Measurements from ENCODE around the gene TUBA1C. TPM values are rescaled to one million over a fixed set of nuclear protein-coding genes. Genes with fewer than 3 reads are reported as not detected.

TUBA1C gene
- total RNA-seq (2011; cell fraction: chromatin; rRNA removed; ENCODE audit: low replicate concordance) = 176 and 423 TPM in 2 replicates
- 383 and 414 TPM in 2 replicates for total RNA-seq (2011; cell fraction: nucleolus; rRNA removed)
- 358 and 385 TPM in 2 replicates for total RNA-seq (2011; cell fraction: nucleoplasm; rRNA removed)
- total RNA-seq (2014; rRNA removed) (755 and 1,088 TPM in 2 replicates), total RNA-seq (2014; rRNA removed; fragmentation: Illumina TruSeq; extraction: Trizol) (779 and 914 TPM in 2 replicates), total RNA-seq (2015; rRNA removed; fragmentation: Illumina TruSeq; extraction: Trizol) (912 and 926 TPM in 2 replicates), total RNA-seq (2021) (839 and 845 TPM in 2 replicates), polyA plus RNA-seq (2011; rRNA removed) (2,698 and 3,950 TPM in 2 replicates), polyA plus RNA-seq (2014; fragmentation: Illumina TruSeq; extraction: Trizol) (2,770 and 3,012 TPM in 2 replicates), polyA plus RNA-seq (2014; fragmentation: Nextera tagmentation; extraction: Ambion mirVana) (1,000 to 10,000 TPM in 1 of 2 experiments, 100 to 1,000 TPM in 1; 776 to 1,185 TPM), polyA plus RNA-seq (2014; rRNA removed) (1,517 and 1,660 TPM in 2 replicates), polyA minus RNA-seq (2011; rRNA and poly(A)+ RNA removed) (2,193 and 2,971 TPM in 2 replicates), Bru-seq, nascent RNA (percentile 94 among the genes with signal in this experiment), BruChase-seq, experiment 1, labeled RNA remaining after a 2-hour chase (percentile 87 among the genes with signal in this experiment), BruChase-seq, experiment 2, labeled RNA remaining after a 6-hour chase (percentile 91 among the genes with signal in this experiment)
- polyA plus RNA-seq (2011; cell fraction: cytosol; rRNA removed) = 6,167 and 6,224 TPM in 2 replicates
- 965 and 1,239 TPM in 2 replicates for polyA plus RNA-seq (2011; cell fraction: nucleus; rRNA removed)
- polyA plus RNA-seq (2012) = 1,132 and 1,153 TPM in 2 replicates
- 751 and 929 TPM in 2 replicates for polyA minus RNA-seq (2011; cell fraction: cytosol; rRNA and poly(A)+ RNA removed)
- 192 and 360 TPM in 2 replicates for polyA minus RNA-seq (2011; cell fraction: nucleus; rRNA and poly(A)+ RNA removed)
- long read RNA-seq, experiment 1, transcript TUBA1C-201 (4 exons, 3,001 nt) = major isoform, 144 of 1,785 reads
- long read RNA-seq, experiment 1, transcript TUBA1C-203 (2 exons, 1,105 nt) = minor isoform, 60 of 1,785 reads
- long read RNA-seq, experiment 1, partial matches to known transcripts = 86 of 1,785 reads
- long read RNA-seq, experiment 1, other reads (novel, unspliced or antisense) = 1,495 of 1,785 reads
- long read RNA-seq, experiment 2, transcript TUBA1C-203 (2 exons, 1,105 nt) = minor isoform, 15 of 1,279 reads
- long read RNA-seq, experiment 2, transcript TUBA1C-201 (4 exons, 3,001 nt) = major isoform, 1,048 of 1,279 reads
- long read RNA-seq, experiment 2, partial matches to known transcripts = 54 of 1,279 reads
- long read RNA-seq, experiment 2, other reads (novel, unspliced or antisense) = 161 of 1,279 reads
- long read RNA-seq, experiment 3, transcript TUBA1C-201 (4 exons, 3,001 nt) = major isoform, 462 of 546 reads
- long read RNA-seq, experiment 3, partial matches to known transcripts = 74 of 546 reads
- long read RNA-seq, experiment 3, other reads (novel, unspliced or antisense) = 8 of 546 reads

DNA sequence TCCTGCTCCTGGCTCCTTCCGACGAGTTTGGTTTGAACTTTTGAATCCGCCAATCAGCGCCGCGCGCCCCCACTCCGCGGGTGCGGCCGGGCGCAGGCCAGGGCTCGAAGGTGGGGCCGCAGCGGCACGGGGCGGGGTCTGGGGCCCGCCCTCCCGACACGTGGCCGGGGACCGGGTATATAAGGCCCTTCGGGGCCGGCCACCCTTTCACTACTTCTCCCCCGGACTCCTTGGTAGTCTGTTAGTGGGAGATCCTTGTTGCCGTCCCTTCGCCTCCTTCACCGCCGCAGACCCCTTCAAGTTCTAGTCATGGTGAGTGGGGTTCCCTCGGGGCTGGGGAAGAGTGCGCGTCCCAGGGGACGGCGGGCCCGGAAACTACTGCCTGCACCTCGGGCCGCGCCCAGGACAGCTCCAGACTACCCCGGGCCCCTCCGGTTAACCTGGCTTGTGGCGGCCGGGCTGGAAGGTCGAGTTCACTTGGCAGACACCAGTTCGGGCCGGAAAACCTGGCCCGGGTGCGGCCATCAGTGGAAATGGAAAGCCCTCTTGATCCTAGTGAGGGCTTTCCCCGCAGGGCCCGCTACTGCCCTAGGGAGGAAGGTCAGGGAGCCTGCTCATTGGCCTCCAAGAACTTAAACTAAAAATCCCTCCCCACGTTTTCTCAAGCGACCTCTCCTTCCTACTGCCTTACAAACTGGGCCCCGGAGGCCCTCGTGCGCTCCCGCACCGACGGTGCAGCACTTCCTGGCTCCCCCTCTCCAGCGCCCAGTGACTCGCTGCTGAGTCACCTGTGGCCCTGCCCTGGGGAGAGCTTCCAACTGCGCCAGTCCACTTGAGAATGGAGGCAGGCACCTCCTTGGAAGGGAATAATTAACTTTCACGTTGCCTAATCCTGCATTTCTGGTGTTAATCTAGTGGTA lies at the start of gene TUBA1C:
TUBA1C (plus strand) TSS at position 210 of the 920 bp plus-strand sequence; CDS start at position 310, 100 bp downstream.
- H3K36me3 ChIP-seq (ENCODE audit: control insufficient read depth, insufficient read depth, low read length) = peaks cover 45% of the 10 kb centered on the region
- DNase-seq (ENCODE audit: extremely low read depth in 1 of 4, low spot score in 3 of 4) (peak; percentile 95 to 99 (median 98)), FAIRE-seq (peak; percentile 81), ATAC-seq (peak; percentile 86)
- ChIA-PET POLR2A (interaction anchor here (0.5 to 5.2 kb wide), 45 partner anchors 9 to 583 kb away, joined by 3 to 141 read pairs (median 8); partner anchors contain the start of genes DHH, KANSL2, LMBR1L and PRKAG1), CTCF (ENCODE audit: low intra/inter-chr PET ratio) (interaction anchor here (0.7 kb wide), 1 partner anchor 77 kb away, joined by 3 read pairs; no protein-coding TSS in a partner anchor)
- H3K27ac ChIP-seq (ENCODE audit: extremely low read depth, low read depth, low read length) = peak within 1 kb of the TSS; percentile 83
- in situ Hi-C loops (cut with MboI) (no loop called here), intact Hi-C loops (cut with micrococcal nuclease) (loop anchor here (10.0 kb wide), 1 partner anchor 130 kb away; the partner anchor contains the start of gene TUBA1B)
- H2AFZ ChIP-seq (ENCODE audit: low read depth, low read length) = peak within 1 kb of the TSS; percentile 60; the same call in 1 of the 2 replicates
- BruUV-seq (replicated peaks) = TSS peak; percentile 58
- peaks cover 69% of the 10 kb centered on the region for H3K79me2 ChIP-seq (ENCODE audit: control insufficient read depth, insufficient read depth, low read length)
- WGBS (ENCODE audit: insufficient coverage, low coverage, missing lambda C conversion rate) = under 1% methylated on average over 58 of the region's 61 CpGs
- peaks cover 4% of the 10 kb centered on the region for H3K9me1 ChIP-seq (ENCODE audit: control insufficient read depth, insufficient read depth, low read length)
- H3K4me3 ChIP-seq = peak within 1 kb of the TSS; percentile 90
- peaks cover 17 to 22% of the 10 kb centered on the region in 2 experiments for H3K4me1 ChIP-seq (replicated peaks in 1 of 2; ENCODE audit: control insufficient read depth in 2 of 2, insufficient read depth in 2 of 2, low read length in 2 of 2)
- H3K4me2 ChIP-seq (ENCODE audit: insufficient read depth, low read length) = peak within 1 kb of the TSS; percentile 88
- H3K9ac ChIP-seq (ENCODE audit: insufficient read depth in 1 of 2, low read depth in 2 of 2, low read length in 2 of 2) = peak within 1 kb of the TSS; percentile 97 to 98
- no peaks in the 10 kb centered on the region for H3K9me3 ChIP-seq (replicated peaks; ENCODE audit: control insufficient read depth, insufficient read depth, low read depth, low read length)
- H4K20me1 ChIP-seq (replicated peaks; ENCODE audit: control insufficient read depth, insufficient read depth, low read length) = peaks cover 34% of the 10 kb centered on the region
- no peaks in the 10 kb centered on the region for H3K27me3 ChIP-seq (ENCODE audit: control insufficient read depth in 2 of 2, insufficient read depth in 2 of 2, low read length in 2 of 2)
- TF ChIP-seq, protein P1, sequence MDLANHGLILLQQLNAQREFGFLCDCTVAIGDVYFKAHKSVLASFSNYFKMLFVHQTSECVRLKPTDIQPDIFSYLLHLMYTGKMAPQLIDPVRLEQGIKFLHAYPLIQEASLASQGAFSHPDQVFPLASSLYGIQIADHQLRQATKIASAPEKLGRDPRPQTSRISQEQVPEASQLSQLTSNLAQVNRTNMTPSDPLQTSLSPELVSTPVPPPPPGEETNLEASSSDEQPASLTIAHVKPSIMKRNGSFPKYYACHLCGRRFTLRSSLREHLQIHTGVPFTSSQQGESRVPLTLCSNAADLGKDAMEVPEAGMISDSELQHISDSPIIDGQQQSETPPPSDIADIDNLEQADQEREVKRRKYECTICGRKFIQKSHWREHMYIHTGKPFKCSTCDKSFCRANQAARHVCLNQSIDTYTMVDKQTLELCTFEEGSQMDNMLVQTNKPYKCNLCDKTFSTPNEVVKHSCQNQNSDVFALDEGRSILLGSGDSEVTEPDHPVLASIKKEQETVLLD (IDR thresholded peaks at IDR 0.05) = no peak; the same call in 1 of the 2 replicates
- TF ChIP-seq HMG20A (CRISPR knock-in tag; conservative IDR thresholded peaks at IDR 0.05) (no peak), SRSF9 (IDR thresholded peaks at IDR 0.05; ENCODE audit: borderline replicate concordance, low read depth, low read length) (no peak), MEF2D (tag; conservative IDR thresholded peaks at IDR 0.05; ENCODE audit: low read depth) (no peak; the same call in 1 of the 2 replicates), PHB (CRISPR knock-in tag; IDR thresholded peaks at IDR 0.05) (no peak), ZNF764 (CRISPR knock-in tag; IDR thresholded peaks at IDR 0.05; ENCODE audit: low read depth) (no peak), KHSRP (IDR thresholded peaks at IDR 0.05) (no peak), ZNF695 (CRISPR knock-in tag; IDR thresholded peaks at IDR 0.05) (no peak), USF2 (CRISPR knock-in tag; IDR thresholded peaks at IDR 0.05) (peak; percentile 90), ZNF707 (CRISPR knock-in tag; conservative IDR thresholded peaks at IDR 0.05) (no peak)

Data from K562 (cell line).